Mucosa of descending colon (tissue), 3 donors: ENCODE results near the gene PHLDA3. TPM values are rescaled to one million over a fixed set of nuclear protein-coding genes. Genes with fewer than 3 reads are reported as not detected.

ENCODE experiments used
- ATAC-seq: fragments of 200-7000 bp; cut with Tn5 transposase; one replicate; pipeline ENCODE4 v1.9.1; 2020; ENCODE audit warnings: mild to moderate bottlenecking, moderate library complexity
- DNase-seq, 3 donors: peaks; one replicate each; pipeline ENCODE4 v3.0.0-alpha.2; 2020
- H3K36me3 ChIP-seq: fragments of 200-600 bp; one replicate; pipeline ENCODE4 v1.8.0; 2021; ENCODE audit warnings: low read depth, mild to moderate bottlenecking
- H3K4me1 ChIP-seq: fragments of 200-600 bp; one replicate; pipeline ENCODE4 v1.8.0; 2021; ENCODE audit warnings: low read depth, mild to moderate bottlenecking
- H3K4me3 ChIP-seq: fragments of 200-600 bp; one replicate; pipeline ENCODE4 v1.8.0; 2021; ENCODE audit warnings: mild to moderate bottlenecking
- H3K9me3 ChIP-seq: fragments of 200-600 bp; one replicate; pipeline ENCODE4 v1.8.0; 2021; ENCODE audit warnings: mild to moderate bottlenecking
- CTCF ChIP-seq: fragments of 200-600 bp; IDR thresholded peaks from one replicate; pipeline ENCODE4 v1.8.0; 2022; ENCODE audit warnings: antibody characterized with exemption, mild to moderate bottlenecking
- intact Hi-C, 2 donors: fragments of 100-400 bp; cut with DNase I in 1 of 2; cut with micrococcal nuclease in 1 of 2; formaldehyde crosslinking; loops; one replicate each; pipeline versions ENCODE4 v1.11.0 to v1.11.1; 2022; cut with DNase I, micrococcal nuclease
- total RNA-seq, 3 donors: library from RNA; stranded (reverse); fragmentation: NEBNext Ultra II Directional in 2 of 3; extraction: Animal tissue kit (Norgen Biotek cat#: 25700) in 2 of 3; gene quantifications; one replicate each; pipeline versions ENCODE4 v1.2.1 to v1.2.4, GENCODE V29; 2021 to 2023
- donor health status: DM: no; HTN: no; CAD: no; lungs with moderate emphysema.
- donor health status: DM: no; HTN: no; CAD: no.
- donor health status: DM: no; HTN: yes; CAD: no.

PHLDA3 gene
- total RNA-seq, 3 donors from 2014 or later, result 8.5 to 106 (median 12.4) TPM

- TF ChIP-seq CTCF, result no peak
- no peak for DNase-seq
- no peaks in the 10 kb centered on the region for H3K9me3 ChIP-seq
- H3K4me1 ChIP-seq, result peaks cover 26% of the 10 kb centered on the region
- H3K4me3 ChIP-seq, result no peak overlapping the region
- H3K36me3 ChIP-seq, result no peaks in the 10 kb centered on the region
- ATAC-seq, result no peak
- intact Hi-C loops, result no loop called here
These were observed 1.6 kb upstream of the PHLDA3 start for GRCh38 chr1:201470581-201470980.

- peaks cover 20% of the 10 kb centered on the region for H3K4me1 ChIP-seq
- no peak overlapping the region for H3K4me3 ChIP-seq
- no peaks in the 10 kb centered on the region for H3K9me3 ChIP-seq
- H3K36me3 ChIP-seq, result no peaks in the 10 kb centered on the region
- intact Hi-C loops, result no loop called here
- TF ChIP-seq CTCF, result no peak
- ATAC-seq (no peak), DNase-seq (no peak)
These were observed 672 bp upstream of the PHLDA3 start for GRCh38 chr1:201469645-201470074.

GRCh38 chr1:201468501-201468843 is 516 bp downstream of the PHLDA3 start:
- ATAC-seq (peak; percentile 64), DNase-seq (peak in 1 of 3 donors; percentile 66)
- H3K4me3 ChIP-seq, result peak overlapping the region; percentile 42
- intact Hi-C loops, result no loop called here
- TF ChIP-seq CTCF, result no peak
- no peaks in the 10 kb centered on the region for H3K36me3 ChIP-seq
- peaks cover 20% of the 10 kb centered on the region for H3K4me1 ChIP-seq
- no peaks in the 10 kb centered on the region for H3K9me3 ChIP-seq

GRCh38 chr1:201466492-201466891 is 2.5 kb downstream of the PHLDA3 start:
- H3K9me3 ChIP-seq, result no peaks in the 10 kb centered on the region
- peaks cover 20% of the 10 kb centered on the region for H3K4me1 ChIP-seq
- no peak for ATAC-seq
- no peak overlapping the region for H3K4me3 ChIP-seq
- intact Hi-C loops, result no loop called here
- peak in 2 of 3 donors; percentile 67 to 72 for DNase-seq
- TF ChIP-seq CTCF, result no peak
- H3K36me3 ChIP-seq, result no peaks in the 10 kb centered on the region

- ATAC-seq (no peak), DNase-seq (no peak)
- H3K36me3 ChIP-seq, result no peaks in the 10 kb centered on the region
- peaks cover 20% of the 10 kb centered on the region for H3K4me1 ChIP-seq
- intact Hi-C loops, result no loop called here
- no peak for TF ChIP-seq CTCF
- H3K4me3 ChIP-seq, result no peak overlapping the region
- H3K9me3 ChIP-seq, result no peaks in the 10 kb centered on the region
These were observed 3.2 kb downstream of the PHLDA3 start for GRCh38 chr1:201465698-201466290.

GRCh38 chr1:201463071-201463552 is 5.9 kb downstream of the PHLDA3 start:
- TF ChIP-seq CTCF, result no peak
- intact Hi-C loops, result no loop called here
- Histone ChIP-seq H3K36me3 (no peaks in the 10 kb centered on the region), H3K4me3 (no peak overlapping the region), H3K9me3 (no peaks in the 10 kb centered on the region), H3K4me1 (peaks cover 9% of the 10 kb centered on the region)
- ATAC-seq, result no peak
- DNase-seq, result no peak
